GM12892 (cell line): ENCODE data around the gene CTU1.

Source experiments
- POLR2A ChIP-seq: IDR thresholded peaks from 2 replicates; pipeline ENCODE4 v1.6.1; 2011; ENCODE audit warnings: low read depth, low read length, control low read depth
- POLR2AphosphoS5 ChIP-seq: IDR thresholded peaks from 2 replicates; pipeline ENCODE4 v1.6.1; 2011; ENCODE audit warnings: low read depth, low read length, control low read depth

DNA sequence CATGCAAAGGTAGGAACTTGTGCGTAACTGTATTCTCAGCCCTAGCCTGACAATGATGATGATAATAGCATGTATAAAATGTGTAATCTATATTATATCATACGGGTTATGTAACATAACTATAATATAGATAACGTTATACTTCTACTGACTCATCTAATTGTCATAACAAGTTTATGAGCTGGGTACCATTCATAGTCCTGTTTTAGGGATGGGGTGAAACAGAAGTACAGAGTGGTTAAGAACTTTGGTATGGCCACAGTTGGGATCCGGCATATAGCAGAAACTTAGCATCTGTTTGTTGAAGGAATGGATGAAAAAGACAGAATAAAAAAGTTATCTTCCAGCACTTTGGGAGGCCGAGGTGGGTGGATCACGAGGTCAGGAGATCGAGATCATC is 5.2 kb downstream of the CTU1 start:
- TF ChIP-seq POLR2A (no peak), POLR2AphosphoS5 (no peak)
